ENCODE measurements around the gene FAP.
A peak's percentile ranks its signal among the peaks of the same experiment; 100 is the strongest.

FAP gene

DNA sequence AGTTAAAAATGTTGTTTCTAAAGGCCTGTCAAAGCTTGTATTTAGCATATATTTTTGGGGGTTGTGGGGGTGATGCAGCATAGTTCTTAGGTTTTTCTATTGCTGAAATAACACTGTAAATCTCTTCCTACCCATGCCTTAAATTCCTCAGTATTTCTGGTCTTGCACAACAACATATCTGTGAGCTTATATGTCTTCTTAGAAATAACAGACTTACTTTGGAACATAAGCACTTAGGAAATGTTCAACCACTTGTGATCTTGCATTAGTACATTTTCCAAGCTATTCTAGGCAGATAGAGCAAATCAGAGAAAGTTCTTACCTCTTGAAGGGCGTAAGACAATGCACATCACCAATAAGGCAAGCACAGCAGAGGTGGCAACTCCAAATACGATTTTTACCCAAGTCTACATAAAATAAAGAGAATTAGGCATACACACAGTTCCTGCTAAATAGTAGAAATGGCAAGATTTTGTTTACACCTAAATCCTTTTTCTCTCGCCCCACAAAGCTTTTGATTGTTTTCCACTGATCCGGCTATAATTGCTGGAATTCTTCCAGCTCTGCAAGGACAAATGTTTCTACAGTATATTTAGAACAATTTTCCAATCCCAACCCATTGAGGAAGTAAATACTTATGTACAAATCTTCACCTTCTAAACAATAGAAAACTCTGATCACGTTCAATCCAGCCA lies 512 bp downstream of the FAP start:
- DNase-seq (ENCODE audit: low spot score) = peak; percentile 14

DNA sequence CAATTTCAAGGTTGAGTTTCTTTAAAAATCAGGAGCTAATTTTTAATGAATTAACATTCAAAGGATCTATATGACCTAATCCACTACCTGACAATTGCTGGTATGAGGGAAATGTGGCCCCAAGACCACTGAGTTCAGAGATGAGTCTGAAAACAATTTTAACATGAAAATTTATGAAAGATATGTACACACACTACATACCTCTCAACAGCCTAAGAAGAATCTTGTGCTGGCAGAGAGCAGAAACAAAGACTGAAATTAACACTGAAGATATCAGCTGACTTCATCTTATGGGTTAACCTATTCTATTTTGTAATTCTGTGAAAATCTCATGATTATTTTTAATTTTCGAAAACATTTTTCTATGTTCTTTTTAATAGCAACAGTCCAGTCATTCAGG lies 1.7 kb downstream of the FAP start:
- no peak for DNase-seq (ENCODE audit: low spot score)

DNA sequence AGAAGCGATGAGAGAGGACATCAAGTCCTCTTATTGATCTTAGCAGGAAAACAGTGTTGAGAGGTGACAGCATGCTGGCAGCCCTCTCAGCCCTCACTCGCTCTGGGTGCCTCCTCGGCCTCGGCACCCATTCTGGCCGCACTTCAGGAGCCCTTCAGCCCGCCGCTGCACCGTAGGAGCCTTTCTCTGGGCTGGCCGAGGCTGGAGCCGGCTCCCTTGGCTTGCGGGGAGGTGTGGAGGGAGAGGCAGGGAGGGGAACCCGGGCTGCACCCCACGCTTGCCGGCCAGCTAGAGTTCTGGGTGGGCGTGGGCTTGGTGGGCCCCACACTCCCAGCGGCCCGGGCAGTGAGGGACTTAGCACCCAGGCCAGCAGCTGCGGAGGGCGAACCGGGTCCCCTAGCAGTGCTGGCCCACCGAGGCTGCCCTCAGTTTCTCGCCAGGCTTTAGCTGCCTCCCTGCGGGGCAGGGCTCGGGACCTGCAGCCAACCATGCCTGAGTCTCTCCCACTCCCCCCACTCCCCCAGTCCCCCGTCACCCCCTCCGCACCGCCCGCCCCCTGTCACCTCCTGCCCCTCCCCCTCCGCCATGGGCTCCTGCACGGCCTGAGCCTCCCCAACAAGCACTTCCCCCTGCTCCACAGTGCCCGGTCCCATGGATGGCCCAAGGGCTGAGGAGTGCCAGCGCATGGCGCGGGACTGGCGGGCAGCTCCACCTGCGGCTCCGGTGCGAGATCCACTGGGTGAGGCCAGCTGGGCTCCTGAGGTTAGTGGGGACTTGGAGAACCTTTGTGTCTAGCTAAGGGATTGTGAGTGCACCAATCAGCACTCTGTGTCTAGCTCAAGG lies 8.4 kb downstream of the FAP start:
- DNase-seq (ENCODE audit: low spot score) = no peak

DNA sequence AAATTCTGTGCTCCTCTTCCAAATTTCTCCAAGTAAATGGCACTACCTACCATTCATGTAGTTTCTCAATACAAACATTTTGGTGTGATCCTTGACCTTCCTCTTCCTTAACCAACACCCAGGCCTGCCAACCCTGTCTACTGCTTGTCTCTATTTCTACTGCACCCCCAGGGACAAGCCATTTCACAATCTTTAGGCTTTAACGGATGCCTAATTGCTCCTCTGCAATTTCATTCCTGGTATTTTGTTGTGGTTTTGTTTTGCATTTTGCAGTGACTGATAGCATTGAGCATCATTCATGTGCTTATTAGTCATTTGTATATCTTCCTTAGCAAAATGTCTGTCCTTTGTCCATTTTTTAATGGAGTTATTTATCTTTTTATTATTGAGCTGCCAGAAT lies 10.0 kb downstream of the FAP start:
- no peak for DNase-seq (ENCODE audit: low spot score)

DNA sequence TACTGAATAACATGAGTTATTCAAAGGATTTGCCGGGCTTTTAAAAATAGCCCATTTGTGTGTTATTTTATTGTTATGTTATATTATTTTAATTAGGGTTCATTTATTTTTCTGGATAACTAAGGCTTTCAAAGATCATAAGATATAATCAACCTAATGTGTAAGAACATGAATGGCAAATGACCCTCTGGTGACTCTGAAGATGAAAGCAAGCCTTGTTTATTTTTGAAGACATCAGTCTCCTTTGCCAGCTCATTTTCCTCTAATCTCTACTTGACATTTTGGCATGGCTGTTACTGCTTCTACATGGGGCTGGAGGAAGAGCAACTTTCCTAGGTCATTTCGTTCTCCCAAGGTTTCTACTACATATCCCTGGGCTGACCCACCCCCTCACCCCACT lies 10.6 kb downstream of the FAP start:
- no peak for DNase-seq (ENCODE audit: low spot score)

DNA sequence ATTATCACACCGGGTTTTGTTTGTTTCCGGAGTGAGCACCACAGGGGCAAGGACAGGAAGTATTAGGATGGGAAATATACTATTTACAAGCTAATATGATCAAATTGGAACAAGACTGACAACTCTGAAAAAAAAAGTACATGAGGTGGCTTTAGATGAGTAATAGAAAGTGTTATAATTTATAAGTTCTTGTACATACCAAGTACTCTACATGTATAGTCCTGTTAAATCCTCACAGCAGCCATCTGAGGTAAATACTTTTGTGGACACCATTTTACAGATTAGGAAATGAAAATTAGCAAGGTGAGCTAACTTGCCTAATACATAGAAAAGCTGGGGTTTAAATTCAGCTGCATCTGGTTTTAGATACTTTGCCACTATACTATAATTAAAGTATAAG lies 11.2 kb downstream of the FAP start:
- no peak for DNase-seq (ENCODE audit: low spot score)

DNA sequence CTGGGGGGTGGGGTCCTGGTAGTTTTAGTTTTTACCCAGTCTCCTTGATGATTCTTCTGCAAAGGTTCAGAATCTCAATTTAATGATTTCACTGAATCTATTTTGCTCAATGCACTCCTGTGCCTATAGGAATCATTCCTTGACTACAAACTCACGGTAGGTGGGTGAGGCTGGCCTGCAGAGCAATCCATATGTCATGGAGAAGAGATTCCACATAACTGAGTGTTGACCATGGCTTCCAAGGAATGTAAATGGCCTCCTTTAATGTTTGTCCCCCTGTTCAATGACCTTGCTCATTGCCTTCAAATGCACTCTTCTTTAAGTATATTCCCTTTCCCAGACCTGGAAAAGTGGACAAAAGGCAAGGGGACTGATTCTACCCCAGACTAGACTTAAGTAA lies 12.5 kb downstream of the FAP start:
- no peak for DNase-seq (ENCODE audit: low spot score)

DNA sequence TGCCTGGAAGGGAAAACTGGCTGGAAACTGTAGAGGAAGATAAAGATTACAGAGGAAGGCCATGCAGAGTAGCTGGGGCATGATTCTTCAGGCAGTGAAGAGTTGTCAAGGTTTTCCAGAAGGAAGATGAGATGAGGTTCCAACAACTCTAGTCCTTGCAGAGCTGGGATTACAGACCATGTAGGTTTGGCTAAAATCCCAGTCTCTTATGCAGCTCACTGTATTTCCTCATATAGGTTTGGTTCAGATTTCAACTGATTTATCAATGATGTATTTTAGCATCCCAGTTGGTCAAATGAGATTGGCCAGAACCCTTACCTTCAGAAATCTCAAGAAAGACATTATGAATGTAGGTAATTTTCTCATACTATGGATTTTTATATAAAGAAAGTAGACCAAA lies 16.4 kb downstream of the FAP start:
- DNase-seq (ENCODE audit: low spot score) = no peak

DNA sequence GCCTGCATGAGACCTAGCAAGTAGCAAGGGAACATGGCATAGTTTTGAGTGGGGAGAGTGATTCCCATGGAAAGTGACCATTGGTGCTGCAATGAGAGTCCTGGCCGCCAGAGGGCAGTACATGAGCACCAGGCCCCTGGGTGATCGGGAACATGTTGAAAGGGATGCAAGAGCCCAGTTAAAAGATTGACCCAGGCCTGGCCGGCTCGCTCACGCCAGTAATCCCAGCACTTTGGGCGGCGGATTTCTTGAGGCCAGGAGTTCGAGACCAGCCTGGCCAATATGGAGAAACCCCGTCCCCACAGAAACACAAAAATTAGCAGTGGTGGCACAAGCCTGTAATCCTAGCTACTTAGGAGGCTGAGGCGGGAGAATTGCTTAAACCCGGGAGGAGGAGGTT lies 22.2 kb downstream of the FAP start:
- peak; percentile 47 for DNase-seq (ENCODE audit: low spot score)

DNA sequence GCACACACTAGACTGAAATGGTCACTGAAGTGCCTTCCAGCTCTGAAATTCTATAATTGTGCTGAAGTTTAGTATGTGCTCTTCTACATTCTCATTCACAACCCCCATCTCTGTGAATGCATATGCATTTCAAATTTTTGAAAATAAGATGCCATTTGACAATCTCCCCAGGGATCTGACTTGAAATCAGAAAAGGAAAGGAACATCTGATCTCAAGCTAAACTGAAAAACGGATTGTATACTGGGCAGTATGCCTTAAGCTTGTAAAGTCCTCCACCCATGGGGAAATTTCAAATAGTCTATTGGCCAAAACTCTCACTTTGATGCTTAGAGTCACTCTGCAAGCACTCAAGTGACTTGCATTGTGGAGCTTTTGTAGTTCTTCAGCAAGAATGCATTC lies 22.9 kb downstream of the FAP start:
- DNase-seq (ENCODE audit: low spot score) = no peak

DNA sequence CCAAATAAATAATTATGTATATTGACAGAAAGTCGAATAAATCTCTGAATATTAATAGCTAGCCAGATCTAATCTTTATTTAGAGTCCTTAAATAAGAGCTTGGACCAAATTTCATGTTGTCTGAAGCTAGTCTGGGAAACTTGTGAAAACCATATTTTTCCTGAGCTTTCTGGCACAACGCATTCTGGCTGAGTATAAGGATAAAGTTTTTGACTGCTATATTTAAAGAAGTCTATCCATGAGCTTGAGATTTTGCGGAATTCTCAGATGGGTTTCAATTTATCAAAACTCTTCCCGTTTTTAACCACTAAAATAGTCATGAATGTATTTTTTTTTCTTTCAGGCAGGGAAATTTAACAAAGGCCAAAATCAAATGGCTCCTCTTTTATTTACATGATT lies 23.8 kb downstream of the FAP start:
- DNase-seq (ENCODE audit: low spot score) = no peak

DNA sequence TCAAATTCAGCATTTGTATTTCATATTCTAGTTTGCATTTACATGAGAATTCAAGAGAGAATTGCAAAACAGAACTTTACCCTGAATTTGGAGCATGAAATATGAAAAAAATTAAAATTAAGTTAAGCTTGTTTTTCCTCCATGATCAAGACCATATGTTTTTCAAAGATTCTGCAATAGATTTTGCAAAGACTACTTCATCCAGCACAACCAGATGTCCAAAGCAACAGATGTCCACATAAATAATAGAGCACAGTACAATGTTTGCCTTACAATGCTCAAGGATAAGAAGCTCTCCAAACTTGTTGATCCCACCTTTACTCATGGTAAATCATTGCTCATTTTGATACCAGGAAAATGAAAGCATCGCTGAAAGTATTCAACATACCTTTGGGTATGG lies 25.6 kb downstream of the FAP start:
- no peak for DNase-seq (ENCODE audit: low spot score)

DNA sequence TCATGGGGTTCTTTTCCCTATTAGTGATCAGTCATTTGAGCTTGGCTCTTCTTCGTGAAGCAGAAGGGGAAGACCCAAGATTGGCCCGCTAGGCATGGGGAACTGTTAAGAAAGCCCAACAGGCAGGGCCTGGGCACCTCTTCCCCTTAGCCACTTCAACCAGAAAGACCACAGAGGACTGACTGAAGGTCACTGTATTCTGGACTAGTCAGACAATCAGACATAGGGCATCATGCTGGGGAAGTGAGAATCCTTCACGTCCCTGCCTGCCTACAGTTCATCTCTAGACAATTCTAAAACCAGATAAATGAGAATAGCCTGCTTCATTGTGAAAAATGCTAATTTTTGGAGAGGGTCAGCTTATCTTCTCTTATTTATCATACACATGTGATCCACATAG lies 28.1 kb downstream of the FAP start:
- DNase-seq (ENCODE audit: low spot score) = no peak

DNA sequence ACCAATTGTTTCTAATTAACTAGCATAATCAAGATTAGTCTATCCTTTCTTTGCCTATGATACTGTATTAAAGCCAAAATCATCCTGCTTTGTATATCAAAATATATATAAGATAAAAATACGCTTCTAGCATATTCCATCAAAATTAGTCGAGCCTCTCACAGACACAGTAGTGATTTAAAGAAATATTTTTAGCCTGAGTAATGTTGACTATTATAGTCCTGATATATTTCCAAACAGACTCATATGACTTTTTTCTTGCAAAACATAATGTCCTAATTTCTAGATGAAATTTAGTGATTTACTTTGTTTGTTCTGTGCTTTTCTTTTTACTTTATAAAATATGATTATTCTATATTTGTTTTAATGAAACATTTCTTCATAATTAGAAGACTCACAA lies 30.9 kb downstream of the FAP start:
- no peak for DNase-seq (ENCODE audit: low spot score)

DNA sequence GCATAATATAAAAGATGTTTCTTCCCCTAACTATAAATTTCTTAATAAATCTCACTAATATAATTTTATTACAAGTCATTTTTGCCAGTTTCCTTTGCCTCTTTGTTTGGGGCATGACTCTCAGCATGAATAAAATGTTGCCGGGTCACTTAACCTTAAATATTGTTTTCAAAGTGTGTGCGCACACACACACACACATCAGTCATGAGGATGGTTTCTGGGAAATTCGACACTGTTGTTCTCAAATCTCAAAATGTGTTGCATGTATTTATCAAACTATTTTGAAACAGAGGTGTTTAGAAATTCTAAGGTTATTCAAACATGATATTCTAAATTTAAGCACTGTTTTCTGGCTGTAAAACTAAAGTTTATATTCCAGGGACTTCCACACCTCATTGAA lies 31.5 kb downstream of the FAP start:
- no peak for DNase-seq (ENCODE audit: low spot score)

DNA sequence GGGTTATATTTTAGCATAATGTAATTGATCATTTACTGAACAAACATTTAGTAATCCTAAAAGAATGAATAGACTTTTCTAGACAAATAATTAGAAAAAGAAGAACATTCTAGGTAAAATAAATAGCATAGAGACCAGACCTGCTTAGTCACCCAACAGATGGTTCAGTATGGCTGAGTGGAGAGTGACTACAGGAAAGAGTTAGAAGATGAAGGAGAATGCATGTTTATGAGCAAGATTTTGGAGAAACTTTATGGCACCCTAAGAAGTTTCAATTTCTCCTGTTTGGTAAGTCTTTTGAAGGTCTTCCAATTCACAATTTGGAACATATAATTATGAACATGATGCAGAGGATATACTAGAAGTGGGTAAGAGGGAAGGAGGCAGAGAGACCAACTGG lies 32.9 kb downstream of the FAP start:
- no peak for DNase-seq (ENCODE audit: low spot score)

DNA sequence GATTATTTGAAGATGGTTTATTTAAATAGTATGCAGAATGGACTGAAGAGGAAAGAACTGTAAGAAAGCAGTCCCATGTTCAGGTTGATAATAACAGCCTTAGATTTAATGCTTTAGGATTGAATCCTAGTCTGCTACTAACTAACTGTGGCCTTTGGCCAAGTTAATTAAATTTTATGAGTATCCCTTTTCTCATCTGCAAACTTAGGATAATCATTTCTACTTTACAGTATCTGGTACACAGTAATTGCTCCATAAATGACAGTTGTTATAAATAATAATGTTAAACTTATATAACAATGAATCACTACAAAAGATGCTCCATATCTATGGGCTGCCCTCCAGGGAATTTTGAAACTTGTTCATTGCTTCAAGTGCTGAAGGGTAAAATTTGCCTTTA lies 41.0 kb downstream of the FAP start:
- DNase-seq (ENCODE audit: low spot score) = no peak

DNA sequence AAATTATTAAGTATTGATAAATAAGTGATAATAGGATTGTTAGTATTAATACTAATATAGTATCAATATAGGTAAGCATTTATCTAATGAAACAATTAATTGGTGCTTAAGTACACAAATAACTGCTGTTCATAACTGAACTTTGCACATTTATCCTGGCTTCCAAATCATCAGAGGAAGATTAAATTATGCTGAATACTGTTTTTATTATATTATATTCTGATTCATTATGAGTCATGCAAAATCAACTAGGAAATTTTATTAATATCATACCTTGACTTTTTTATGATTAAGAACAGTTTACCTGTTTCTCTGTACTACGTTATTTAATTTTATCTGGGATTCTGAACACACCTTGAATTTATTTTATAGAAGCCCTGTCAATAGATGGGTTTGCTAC lies 42.6 kb downstream of the FAP start:
- no peak for DNase-seq (ENCODE audit: low spot score)

DNA sequence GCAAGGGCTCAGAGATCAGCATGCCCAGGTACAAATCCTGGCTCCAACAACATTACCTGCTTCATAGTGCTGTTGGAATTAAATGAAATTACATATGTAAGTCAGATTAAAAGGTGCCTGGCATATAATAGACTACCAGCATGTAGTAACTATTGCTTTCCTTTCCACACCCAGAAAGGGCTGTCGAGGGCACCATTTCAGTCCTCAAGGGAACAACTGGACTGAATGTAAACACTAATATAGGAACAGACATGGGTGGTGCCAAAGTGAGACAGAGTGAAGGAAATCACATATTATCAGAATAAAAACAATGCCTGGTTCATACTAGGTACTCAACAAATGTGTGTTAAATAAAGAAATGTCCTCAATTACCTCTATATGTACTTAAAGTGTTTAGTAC lies 43.3 kb downstream of the FAP start:
- DNase-seq (ENCODE audit: low spot score) = no peak

DNA sequence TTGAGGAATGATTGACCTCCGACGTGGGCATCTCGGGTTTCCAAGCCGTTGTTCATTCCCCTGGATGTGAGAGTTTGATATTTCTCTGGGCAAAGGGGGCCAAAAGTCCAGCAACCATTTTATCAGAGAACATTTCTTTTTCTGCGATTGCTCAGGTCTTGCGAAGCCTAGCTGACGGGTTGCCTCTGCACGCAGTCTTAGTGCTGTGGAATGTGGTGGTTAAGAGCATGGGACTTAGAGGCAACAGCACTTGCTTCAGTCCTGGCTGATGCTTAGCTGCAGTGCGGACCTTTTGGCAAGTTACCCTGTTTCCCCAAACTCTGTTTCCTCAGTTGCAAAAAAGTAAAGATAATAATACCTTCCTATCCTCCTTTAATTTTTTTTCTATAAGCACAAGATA lies 45.0 kb downstream of the FAP start:
- DNase-seq (ENCODE audit: low spot score) = no peak

DNA sequence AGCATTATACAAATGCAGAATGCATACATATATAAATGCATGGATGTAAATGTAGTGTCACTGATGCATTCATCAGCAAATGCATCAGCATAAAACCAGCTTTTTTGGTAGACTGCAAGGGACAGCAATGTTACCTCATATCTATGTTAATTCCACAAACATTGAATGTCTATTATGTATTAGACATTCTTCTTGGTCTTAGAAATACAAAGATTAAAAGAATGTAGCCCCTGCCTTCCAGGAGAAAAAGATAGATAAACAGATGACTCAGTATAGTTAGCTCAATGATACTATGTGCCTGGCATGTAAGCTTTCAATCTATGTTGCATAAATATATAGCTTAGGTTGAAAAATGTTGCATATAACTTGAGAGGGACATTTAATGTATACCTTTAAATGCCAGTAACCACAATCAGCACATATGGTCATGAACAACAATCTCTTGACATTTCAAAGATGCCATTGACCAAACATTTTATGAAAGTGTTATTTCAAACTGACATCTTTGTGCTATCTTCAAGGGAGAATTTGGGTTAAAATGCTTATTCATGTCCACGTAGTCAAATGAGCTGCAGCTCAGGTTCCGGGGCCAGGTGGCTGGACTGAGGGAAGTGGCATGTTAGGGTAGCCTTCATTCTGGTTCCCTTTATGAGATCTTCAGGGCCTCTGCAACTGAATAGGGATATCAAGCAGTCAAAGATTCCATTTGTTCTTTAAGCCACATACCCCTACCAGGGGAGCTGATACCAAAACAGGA lies 46.0 kb downstream of the FAP start:
- DNase-seq (ENCODE audit: low spot score) = no peak

DNA sequence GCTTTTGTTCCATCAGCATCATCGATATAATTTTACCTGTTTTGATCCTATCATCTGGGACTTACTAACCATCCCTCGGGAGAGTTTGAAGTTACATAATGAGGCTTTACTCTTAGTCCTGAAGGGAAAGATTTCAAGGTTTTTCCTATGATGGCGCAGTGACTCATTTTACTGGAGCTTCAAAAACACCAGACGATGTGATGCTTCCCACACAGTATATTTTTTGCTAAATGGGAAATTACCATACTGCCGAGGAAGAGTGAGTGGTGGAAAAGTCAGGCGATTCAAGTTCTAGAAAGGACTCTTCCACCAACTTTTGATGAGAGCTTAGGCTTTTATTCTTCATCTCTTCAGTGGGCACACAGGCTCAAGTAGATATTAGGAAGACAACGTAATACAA lies 46.6 kb downstream of the FAP start:
- DNase-seq (ENCODE audit: low spot score) = no peak

DNA sequence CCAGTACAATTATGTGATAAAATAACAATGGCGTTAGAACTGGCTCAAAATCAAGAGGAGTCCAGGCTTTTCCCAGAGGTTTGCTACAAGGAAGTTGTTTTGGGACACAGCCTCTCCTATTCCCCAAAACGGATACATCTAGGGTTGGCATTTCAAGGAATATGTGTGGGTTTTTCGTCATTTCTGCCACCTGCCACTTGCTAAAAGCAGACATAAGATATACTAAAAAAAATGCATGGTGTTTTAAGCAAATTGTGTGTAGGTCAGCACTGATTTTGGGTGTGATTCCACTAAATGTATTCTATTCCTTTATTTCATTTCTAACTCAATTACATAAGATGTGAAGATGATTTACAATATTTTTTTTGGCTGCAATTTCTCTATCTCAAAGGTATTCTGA lies 54.8 kb downstream of the FAP start:
- DNase-seq (ENCODE audit: low spot score) = no peak

Data from kidney capillary endothelial cell (primary cell).